Tibial nerve (tissue), 4 donors: Measurements from ENCODE around the gene MSI1. TPM values are rescaled to one million over a fixed set of nuclear protein-coding genes. Genes with fewer than 3 reads are reported as not detected.
"Not testable (repeated sequence)": the region's sequence is repeated elsewhere in the genome, so short reads cannot be mapped to it uniquely, and the experiment has no call there.

Source experiments
- DNase-seq, 2 donors: peaks; one replicate each; pipeline ENCODE4 v3.0.0-alpha.2; 2019; ENCODE audit warnings: low spot score in 2 of 2
- H3K27ac ChIP-seq, 4 donors: fragments of 200-600 bp; sonication (generic) in 3 of 4; one replicate each; pipeline ENCODE4 v1.5.1; 2017 to 2019; ENCODE audit warnings: mild to moderate bottlenecking in 1 of 4
- H3K27me3 ChIP-seq, 2 donors: fragments of 200-600 bp; sonication (generic) in 1 of 2; one replicate each; pipeline versions ENCODE4 v1.5.1 to v1.6.0; 2017 to 2019
- H3K36me3 ChIP-seq, 3 donors: fragments of 200-600 bp; sonication (generic); one replicate each; pipeline ENCODE4 v1.5.1; 2018 to 2019
- H3K4me1 ChIP-seq, 4 donors: fragments of 200-600 bp; sonication (generic) in 3 of 4; one replicate each; pipeline ENCODE4 v1.5.1; 2017 to 2019
- H3K4me3 ChIP-seq, 4 donors: fragments of 200-600 bp; sonication (generic) in 3 of 4; one replicate each; pipeline ENCODE4 v1.5.1; 2017 to 2019; ENCODE audit warnings: mild to moderate bottlenecking in 1 of 4, moderate library complexity in 1 of 4
- H3K9me3 ChIP-seq, 4 donors: fragments of 200-600 bp; sonication (generic) in 3 of 4; one replicate each; pipeline ENCODE4 v1.5.1; 2017 to 2019
- EP300 ChIP-seq, 2 donors: sonication (generic); formaldehyde crosslinking; IDR thresholded peaks; one replicate each; pipeline ENCODE4 v1.6.1; 2017; ENCODE audit warnings: antibody characterized with exemption in 2 of 2, mild to moderate bottlenecking in 1 of 2
- POLR2A ChIP-seq, 2 donors: fragments of 450-650 bp; IDR thresholded peaks; one replicate each; pipeline ENCODE4 v1.6.1; 2017; ENCODE audit warnings: antibody characterized with exemption in 2 of 2, mild to moderate bottlenecking in 2 of 2, moderate library complexity in 2 of 2
- WGBS, 2 donors: methylation state at CpG; one replicate each; pipeline ENCODE4 v1.1.5; 2018; 5-methylcytosine and 5-hydroxymethylcytosine counted together
- total RNA-seq, 4 donors: library from RNA; depleted of rRNA; stranded (reverse); fragments of >200 nt; gene quantifications; one replicate each; pipeline ENCODE4 v1.1.0, GENCODE V29; 2016
- TF ChIP-seq, protein P1 (sequence below), 5 experiments: fragments of 200-600 bp in 3 of 5; fragments of 450-650 bp in 2 of 5; sonication (generic) in 3 of 5; IDR thresholded peaks; one replicate each; pipeline ENCODE4 v1.5.1; 2016 to 2019; ENCODE audit warnings: antibody characterized with exemption in 5 of 5, mild to moderate bottlenecking in 3 of 5, moderate library complexity in 2 of 5

Gene MSI1
- total RNA-seq, 4 donors from 2014 or later, result 0.22 to 1.2 (median 0.59) TPM; not detected in 1

DNA sequence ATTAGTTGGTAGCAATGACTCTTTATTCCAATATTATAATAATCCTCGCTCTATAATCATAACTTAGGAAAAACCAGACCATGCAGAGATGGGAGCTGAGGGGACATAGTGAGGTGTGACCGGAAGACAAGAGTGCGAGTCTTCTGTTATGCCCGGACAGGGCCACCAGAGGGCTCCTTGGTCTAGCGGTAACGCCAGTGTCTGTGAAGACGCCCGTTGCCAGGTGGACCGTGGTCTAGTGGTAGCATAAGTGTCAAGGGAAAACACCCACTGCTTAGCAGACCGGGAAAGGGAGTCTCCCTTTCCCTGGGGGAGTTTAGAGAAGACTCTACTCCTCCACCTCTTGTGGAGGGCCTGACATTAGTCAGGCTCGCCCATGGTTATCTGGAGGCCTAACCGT lies 33.5 kb downstream of the MSI1 start:
- H3K27ac ChIP-seq, H3K36me3 ChIP-seq, H3K9me3 ChIP-seq, H3K27me3 ChIP-seq, H3K4me3 ChIP-seq, H3K4me1 ChIP-seq: not testable (repeated sequence)
- DNase-seq, result peak; percentile 24 to 38
- WGBS, 2 donors, result 21% methylated on average over 12 of the region's 12 CpGs
- TF ChIP-seq, protein P1, sequence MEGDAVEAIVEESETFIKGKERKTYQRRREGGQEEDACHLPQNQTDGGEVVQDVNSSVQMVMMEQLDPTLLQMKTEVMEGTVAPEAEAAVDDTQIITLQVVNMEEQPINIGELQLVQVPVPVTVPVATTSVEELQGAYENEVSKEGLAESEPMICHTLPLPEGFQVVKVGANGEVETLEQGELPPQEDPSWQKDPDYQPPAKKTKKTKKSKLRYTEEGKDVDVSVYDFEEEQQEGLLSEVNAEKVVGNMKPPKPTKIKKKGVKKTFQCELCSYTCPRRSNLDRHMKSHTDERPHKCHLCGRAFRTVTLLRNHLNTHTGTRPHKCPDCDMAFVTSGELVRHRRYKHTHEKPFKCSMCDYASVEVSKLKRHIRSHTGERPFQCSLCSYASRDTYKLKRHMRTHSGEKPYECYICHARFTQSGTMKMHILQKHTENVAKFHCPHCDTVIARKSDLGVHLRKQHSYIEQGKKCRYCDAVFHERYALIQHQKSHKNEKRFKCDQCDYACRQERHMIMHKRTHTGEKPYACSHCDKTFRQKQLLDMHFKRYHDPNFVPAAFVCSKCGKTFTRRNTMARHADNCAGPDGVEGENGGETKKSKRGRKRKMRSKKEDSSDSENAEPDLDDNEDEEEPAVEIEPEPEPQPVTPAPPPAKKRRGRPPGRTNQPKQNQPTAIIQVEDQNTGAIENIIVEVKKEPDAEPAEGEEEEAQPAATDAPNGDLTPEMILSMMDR (IDR thresholded peaks at IDR 0.05), result peak; percentile 44 to 63 (median 53)

DNA sequence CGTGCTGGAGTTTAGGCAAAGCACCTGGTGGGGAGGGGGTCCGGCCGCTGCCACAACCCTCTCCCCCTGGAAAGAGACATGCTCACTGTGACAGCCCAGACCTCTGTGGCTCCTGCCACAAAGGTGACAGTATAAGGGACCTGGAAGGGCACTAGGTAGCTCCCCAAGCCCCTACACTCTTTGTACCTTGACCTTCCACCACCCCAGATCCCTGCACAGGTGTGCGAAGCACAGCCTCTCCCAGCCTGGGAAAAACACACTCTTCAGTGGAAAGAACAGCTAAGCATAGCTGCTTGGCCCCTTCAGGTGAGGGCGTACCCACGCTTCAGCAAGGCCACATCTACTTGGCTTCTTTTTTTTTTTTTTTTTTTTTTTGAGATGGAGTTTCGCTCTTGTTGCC lies 36.4 kb downstream of the MSI1 start:
- no peak overlapping the region for H3K4me3 ChIP-seq
- TF ChIP-seq, protein P1 (IDR thresholded peaks at IDR 0.05), result no peak
- TF ChIP-seq POLR2A (IDR thresholded peaks at IDR 0.05), result no peak
- no peak for TF ChIP-seq EP300 (IDR thresholded peaks at IDR 0.05)
- no peak overlapping the region for H3K27ac ChIP-seq
- DNase-seq, result no peak
- H3K4me1 ChIP-seq, result no peaks in the 10 kb centered on the region
- H3K9me3 ChIP-seq, result no peaks in the 10 kb centered on the region
- no peaks in the 10 kb centered on the region for H3K27me3 ChIP-seq
- H3K36me3 ChIP-seq, result no peaks in the 10 kb centered on the region
- WGBS, 2 donors, result 83 to 86% methylated on average over 7 of the region's 7 CpGs

DNA sequence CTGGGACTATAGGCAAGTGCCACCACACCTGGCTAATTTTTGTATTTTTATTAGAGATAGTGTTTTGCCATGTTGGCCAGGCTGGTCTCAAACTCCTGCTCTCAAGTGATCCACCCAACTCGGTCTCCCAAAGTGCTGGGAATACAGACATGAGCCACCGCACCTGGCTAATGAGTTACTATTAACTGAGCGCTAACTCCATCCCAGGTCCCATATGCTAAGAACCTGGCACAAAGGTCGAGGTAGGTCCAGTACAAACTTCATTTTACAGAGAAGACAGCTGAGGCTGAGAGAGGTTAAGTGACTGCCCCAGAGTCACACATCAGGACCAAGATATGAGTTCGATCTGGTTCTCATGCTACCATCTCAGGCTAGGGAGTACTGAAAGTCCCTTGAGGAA lies 36.9 kb downstream of the MSI1 start:
- no peak for TF ChIP-seq EP300 (IDR thresholded peaks at IDR 0.05)
- no peak for TF ChIP-seq POLR2A (IDR thresholded peaks at IDR 0.05)
- TF ChIP-seq, protein P1 (IDR thresholded peaks at IDR 0.05), result no peak
- no peak for DNase-seq

DNA sequence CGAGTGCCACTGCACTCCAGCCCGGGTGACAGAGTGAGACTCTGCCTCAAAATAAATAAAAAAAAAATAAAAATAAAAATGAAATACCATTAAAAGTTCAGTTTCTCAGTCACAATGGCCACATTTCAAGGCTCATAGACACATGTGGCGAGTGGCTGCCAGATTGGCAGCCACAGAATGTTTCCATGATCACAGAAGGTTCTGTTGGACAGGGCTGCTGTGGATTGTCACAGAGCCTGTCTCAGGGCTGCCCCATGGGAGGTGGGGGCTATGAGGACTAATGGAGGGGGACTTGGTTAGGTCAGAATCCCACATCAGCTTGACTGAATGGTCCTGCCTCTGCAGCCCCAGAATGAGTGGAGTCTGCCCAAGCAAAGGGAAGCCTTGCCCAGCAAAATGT lies 37.6 kb downstream of the MSI1 start:
- Histone ChIP-seq H3K9me3 (no peaks in the 10 kb centered on the region), H3K36me3 (no peaks in the 10 kb centered on the region), H3K4me3 (no peak overlapping the region), H3K27me3 (no peaks in the 10 kb centered on the region), H3K27ac (no peak overlapping the region), H3K4me1 (no peaks in the 10 kb centered on the region)
- DNase-seq, result no peak
- TF ChIP-seq POLR2A (IDR thresholded peaks at IDR 0.05) (no peak), EP300 (IDR thresholded peaks at IDR 0.05) (no peak)
- TF ChIP-seq, protein P1 (IDR thresholded peaks at IDR 0.05), result no peak
- WGBS, 2 donors, result 46 to 67% methylated on average over 3 of the region's 3 CpGs

More for the DNA sequence above, 36.9 kb downstream of the MSI1 start:
- Histone ChIP-seq H3K4me1 (no peaks in the 10 kb centered on the region), H3K4me3 (no peak overlapping the region), H3K27ac (no peak overlapping the region), H3K36me3 (no peaks in the 10 kb centered on the region), H3K27me3 (no peaks in the 10 kb centered on the region), H3K9me3 (no peaks in the 10 kb centered on the region)
- 82 to 84% methylated on average over 5 of the region's 5 CpGs for WGBS, 2 donors

DNA sequence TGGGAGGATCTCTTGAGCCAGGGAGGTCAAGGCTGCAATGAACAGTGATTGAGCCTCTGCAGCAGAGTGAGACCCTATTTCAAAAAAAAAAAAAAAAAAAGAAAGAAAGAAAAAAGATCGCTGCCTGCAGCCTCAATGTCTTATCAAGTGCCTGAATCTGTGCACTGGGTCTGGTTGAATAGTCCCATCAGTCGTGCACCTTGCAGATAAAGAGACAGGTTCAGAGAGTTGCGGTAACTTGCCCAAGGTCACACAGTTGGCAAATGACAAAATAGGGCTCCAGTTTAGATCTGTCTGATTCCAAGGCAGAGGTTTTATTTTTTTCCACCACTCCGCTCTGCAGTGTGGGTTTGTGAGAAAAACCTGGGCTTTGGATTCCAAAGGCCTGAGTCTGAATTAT lies 40.7 kb downstream of the MSI1 start:
- no peak overlapping the region for H3K27ac ChIP-seq
- H3K27me3 ChIP-seq, result no peaks in the 10 kb centered on the region
- H3K4me1 ChIP-seq, result peaks cover 0 to 7% (median 4%) of the 10 kb centered on the region in 4 donors
- DNase-seq, result no peak
- H3K9me3 ChIP-seq, result no peaks in the 10 kb centered on the region
- TF ChIP-seq, protein P1 (IDR thresholded peaks at IDR 0.05), result no peak
- TF ChIP-seq POLR2A (IDR thresholded peaks at IDR 0.05) (no peak), EP300 (IDR thresholded peaks at IDR 0.05) (no peak)
- no peaks in the 10 kb centered on the region for H3K36me3 ChIP-seq
- WGBS, 2 donors, result 85 to 87% methylated on average over 4 of the region's 4 CpGs
- H3K4me3 ChIP-seq, result no peak overlapping the region
